ENCODE measurements around the gene PTEN.
"Not testable (repeated sequence)": the region's sequence is repeated elsewhere in the genome, so short reads cannot be mapped to it uniquely, and the experiment has no call there.

Gene PTEN

DNA sequence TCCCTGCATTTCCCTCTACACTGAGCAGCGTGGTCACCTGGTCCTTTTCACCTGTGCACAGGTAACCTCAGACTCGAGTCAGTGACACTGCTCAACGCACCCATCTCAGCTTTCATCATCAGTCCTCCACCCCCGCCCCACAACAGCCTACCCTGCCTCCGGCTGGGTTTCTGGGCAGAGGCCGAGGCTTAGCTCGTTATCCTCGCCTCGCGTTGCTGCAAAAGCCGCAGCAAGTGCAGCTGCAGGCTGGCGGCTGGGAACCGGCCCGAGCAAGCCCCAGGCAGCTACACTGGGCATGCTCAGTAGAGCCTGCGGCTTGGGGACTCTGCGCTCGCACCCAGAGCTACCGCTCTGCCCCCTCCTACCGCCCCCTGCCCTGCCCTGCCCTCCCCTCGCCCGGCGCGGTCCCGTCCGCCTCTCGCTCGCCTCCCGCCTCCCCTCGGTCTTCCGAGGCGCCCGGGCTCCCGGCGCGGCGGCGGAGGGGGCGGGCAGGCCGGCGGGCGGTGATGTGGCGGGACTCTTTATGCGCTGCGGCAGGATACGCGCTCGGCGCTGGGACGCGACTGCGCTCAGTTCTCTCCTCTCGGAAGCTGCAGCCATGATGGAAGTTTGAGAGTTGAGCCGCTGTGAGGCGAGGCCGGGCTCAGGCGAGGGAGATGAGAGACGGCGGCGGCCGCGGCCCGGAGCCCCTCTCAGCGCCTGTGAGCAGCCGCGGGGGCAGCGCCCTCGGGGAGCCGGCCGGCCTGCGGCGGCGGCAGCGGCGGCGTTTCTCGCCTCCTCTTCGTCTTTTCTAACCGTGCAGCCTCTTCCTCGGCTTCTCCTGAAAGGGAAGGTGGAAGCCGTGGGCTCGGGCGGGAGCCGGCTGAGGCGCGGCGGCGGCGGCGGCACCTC is at the start of gene PTEN, which contains the start of gene KLLN:
PTEN (plus strand) TSS at position 573 of the 891 bp plus-strand sequence. CDS start 845 bp downstream, outside the sequence.
KLLN (minus strand) TSS at position 481 of the 891 bp plus-strand sequence. CDS start 1,046 bp downstream, outside the sequence.
- DNase-seq (ENCODE audit: low read depth in 3 of 3), result peak; percentile 60 to 71 (median 65)

DNA sequence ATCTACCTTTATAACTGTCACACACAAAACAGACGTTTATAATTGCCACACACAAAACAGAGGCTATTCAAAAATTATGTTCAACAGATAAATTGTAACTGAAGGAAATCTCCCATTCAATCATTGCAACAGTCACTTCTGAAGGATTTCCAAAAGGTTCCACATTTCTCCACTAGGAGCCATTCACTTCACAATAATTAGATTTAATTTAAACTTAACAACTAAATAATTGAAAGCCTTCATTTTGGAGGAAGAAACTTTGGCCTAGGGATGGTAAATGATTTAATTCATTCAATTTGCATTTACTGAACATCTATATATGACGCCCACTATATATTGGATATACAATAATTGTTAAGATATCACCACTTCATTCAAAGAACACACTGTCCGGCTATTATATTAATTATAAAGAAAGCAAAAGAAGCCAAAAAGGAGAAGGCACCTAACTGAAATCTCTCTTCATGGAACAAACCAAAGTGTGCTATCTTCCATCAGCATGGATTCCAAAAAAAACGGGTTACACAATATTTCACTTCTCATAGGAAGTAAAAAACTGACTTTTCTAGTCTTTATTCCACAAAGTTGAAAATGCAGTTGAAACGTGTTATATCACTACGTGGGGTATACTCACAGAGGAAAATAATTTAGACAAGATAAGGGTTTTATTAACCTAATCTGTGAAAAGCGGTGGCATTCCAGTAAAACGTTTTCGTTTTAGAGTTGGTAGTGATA is 47.1 kb upstream of the PTEN start:
- DNase-seq (ENCODE audit: low read depth in 3 of 3), result no peak

DNA sequence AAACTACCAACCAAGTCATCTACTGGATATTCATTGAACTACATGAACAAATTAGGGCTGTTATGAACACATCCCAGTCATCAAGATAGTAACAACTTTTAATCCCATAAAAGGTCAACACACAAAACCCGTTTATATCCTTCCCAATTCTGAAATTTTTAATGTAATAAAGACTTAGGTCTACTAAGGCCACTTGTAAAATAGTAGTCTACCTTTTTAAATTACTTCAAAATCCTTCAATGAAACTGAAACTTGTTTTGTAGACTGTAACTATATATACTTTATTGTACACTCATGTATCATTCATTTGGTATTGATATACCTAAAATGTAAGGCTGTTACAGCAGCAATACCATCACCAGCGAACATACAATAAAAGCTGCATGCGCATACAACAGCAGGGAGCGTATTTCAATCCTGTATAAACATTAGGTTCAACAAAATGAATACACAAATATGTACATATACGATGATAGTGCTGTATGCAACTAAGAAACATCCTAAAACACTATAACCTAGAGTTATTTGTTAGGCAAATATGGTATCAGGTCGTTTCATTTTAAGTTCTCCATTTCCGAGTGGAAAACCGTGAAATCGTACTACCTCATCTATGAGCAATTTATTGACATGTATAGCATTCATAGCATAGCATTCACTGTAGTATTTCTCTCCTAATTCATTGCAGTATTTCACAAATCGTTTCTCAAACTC is 46.4 kb upstream of the PTEN start:
- DNase-seq (ENCODE audit: low read depth in 3 of 3), result no peak

DNA sequence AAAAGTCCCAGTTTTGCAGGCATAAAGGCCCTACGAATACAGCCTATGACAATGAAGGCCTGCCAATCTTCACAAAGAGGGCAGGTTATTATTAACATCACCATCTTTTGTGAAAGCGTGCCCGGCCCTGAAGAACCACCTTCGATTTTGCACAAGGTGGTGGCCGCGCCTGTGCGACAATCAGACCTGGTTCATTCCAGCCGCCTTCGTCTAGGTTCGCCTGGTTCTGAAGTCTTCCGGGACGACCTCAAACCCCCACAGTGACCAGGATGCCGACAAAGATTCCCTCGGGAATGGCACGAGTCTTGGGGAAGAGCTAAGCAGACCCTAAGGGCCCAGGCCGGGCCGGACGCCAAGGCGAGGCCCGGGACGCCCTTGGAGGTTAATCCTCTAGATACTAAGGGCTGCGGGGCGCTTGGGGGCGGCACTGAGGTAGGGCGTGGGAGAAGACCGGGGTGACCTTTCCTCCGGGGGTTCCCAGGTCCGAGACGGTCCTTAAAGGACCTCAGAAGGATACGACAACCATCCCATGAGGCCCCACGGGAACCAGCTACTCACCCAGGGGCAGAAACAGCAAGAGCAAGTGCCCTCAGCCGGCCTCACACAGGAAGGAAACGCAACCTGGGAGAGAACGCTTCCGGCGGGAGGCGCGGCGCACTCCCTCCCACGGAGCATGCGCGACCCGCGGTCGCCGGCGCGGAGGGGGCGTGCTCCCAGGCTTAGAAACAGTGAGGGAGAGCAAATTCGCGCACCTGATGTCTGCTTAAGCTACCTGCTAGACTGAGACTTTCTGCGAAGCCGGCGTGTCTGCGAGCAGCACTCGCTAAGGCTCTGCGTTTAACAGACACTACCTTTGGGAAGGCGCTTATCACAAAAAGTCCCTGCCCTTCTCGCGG is 45.6 kb upstream of the PTEN start, which contains the start of gene ATAD1:
ATAD1 (minus strand) TSS at position 618 of the 896 bp plus-strand sequence. CDS start 3,627 bp downstream, outside the sequence.
- peak; percentile 72 to 79 (median 72) for DNase-seq (ENCODE audit: low read depth in 3 of 3)

DNA sequence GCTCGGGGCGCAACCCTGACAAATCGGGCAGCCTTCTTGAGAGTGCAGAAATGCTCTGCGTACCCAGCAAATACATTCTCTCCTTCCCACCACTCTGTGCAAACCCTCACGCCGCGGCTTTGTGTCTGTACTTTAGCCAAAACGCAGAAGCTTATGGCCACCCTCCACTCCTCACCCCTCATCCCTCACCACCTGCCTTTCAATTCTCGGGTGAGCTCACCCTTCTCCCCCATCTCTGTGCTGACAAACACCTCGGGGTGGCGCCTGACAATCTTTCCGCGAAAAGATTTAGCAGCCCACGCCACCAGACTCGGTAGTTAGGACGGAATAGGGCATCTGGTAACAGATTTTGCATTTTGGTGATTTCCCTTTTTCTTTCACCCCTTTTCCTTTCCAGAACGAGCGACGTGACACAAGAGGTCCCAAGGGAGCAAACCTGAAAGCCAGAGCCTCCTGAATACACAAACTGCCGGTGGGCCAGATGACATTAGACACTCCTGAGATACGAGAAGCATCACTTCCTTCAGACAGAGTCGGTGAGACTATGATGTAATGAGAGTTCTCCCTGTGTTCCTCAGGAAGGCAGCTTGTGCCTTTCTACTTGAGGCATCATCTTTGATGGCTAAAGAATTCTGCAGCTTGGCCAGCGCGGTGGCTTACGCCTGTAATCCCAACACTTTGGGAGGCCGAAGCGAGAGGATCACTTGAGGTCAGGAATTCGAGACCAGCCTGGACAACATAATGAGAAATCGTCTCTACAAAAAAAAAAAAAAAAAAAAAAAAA is 44.7 kb upstream of the PTEN start:
- peak; percentile 37 to 55 (median 46) for DNase-seq (ENCODE audit: low read depth in 3 of 3)

DNA sequence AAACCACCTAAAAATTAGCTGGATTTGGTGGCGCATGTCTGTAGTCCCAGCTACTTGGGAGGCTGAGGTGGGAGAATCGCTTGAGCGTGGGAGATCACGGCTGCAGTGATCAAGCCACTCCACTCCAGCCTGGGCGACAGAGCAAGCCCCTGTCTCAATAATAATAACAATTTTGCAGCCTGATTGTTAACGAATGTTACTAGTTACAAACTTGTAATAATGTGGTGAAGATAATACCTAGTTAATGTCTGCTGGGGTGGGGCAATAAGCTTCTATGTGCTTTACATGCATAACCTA is 44.2 kb upstream of the PTEN start:
- no peak for DNase-seq (ENCODE audit: low read depth in 3 of 3)

DNA sequence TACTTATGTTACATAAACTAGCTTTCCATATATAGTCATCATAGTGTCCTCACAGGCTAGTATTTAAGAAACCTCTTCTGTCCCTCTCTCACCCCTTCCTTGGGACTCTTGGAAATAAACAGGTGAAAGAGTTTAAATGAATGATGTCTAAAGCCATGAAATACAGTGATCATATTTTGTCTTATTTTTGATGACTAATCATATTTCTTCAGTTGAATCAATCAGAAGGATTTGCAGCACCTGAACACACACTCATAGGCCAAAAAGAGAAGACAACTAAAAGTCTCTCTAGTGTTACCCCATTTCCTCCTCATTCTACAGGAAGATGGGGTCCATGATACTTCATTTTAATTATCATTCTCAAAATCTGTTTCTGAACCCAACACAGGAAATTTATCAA is 36.8 kb upstream of the PTEN start:
- no peak for DNase-seq (ENCODE audit: low read depth in 3 of 3)

DNA sequence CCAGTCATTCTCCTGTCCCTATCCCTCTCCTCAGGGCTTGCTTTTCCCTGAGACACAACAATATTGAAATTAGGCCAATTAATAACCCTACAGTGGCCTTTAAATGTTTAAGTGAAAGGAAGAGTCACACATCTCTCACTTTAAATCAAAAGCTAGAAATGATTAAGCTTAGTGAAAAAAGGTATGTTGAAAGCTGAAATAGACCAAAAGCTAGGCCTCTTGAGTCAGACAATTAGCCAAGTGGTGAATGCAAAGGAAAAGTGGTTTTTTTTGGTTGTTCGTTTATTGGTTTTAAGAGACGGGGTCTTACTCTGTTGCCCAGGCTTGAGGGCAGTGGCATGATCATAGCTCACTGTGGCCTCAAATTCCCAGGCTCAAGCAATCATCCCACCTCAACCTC is 35.7 kb upstream of the PTEN start:
- no peak for DNase-seq (ENCODE audit: low read depth in 3 of 3)

DNA sequence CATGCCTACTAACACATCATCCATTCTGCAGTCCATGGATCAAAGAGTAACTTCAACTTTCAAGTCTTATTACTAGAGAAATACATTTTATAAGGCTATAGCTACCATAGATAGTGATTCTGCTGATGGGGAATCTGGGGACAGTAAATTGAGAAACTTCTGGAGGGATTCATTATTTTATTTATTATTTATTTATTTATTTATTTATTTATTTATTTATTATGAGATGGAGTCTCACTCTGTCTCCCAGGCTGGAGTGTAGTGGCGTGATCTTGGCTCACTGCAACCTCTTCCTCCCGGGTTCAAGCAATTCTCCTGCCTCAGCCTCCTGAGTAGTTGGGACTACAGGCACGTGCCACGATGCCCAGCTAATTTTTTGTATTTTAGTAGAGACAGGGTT is 34.4 kb upstream of the PTEN start:
- not testable (repeated sequence) for DNase-seq (ENCODE audit: low read depth in 3 of 3)

DNA sequence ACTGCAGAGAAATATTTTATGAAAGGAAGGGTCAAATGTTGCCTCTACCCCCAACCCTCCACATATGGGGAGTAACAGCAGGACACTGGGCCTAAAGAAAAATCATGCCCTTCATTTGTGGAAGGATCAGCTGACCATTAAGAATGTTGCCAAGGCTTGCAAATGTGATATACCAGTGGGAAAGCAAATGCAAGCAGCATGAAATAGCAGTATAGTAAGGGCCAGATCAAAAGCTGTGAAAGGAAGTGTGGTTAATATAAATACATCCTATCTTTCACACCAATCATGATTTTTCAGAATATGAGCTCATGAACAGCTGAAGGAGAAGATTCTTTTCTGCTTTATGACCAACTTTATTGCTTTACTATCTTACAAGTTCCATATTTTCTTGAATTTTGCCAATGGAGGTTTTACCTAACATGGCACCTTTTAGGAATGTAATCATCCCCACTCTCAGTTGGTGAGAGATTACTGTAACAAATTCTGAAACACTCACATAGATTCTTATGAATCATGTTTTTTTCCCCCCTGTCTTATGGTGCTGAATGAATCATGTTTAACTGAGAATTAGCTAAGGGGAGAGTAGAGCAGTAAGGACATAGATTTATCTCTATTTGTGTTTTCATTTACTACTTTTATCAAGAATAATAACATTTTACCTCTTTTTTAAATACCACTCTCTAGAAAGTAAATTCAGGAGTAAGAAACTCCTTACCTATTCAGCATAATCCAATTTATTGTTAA is 33.3 kb upstream of the PTEN start:
- no peak for DNase-seq (ENCODE audit: low read depth in 3 of 3)

DNA sequence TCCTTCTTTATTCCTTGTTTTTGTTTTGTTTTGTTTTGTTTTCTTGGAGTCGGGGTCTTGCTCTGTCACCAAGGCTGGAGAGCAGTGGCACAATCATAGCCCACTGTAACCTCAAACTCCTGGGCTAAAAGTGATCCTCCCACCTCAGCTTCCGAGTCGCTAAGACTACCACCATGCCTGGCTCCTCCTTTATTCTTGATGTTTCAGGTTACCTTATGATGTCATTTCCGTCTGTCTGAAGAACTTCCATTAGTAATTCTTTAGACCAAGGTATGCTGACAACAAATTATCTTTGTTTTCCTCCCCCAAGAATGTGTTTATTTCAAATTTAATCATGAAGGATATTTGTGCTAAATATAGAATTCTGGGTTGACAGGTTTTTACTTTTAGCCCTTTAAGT is 27.3 kb upstream of the PTEN start:
- DNase-seq (ENCODE audit: low read depth in 3 of 3), result no peak

DNA sequence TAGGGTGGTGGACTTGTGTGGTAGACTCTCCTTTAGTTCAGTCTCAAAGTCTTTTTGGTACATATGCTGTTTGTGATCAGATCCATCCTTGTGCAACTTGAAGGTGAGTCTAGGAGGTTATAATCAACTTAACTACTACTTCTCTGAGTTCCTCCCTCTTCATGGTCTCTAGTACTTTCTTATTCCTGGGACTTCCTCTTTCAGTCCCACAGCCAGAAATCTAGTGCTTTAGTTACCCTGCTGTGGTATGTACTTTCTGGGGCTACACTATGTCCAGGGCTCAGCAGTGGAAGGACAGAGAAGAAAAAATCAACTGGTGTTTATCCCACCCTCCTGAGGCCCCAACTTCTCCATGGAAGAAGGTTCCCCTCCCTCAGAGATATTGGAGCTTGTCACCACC is 26.0 kb upstream of the PTEN start:
- no peak for DNase-seq (ENCODE audit: low read depth in 3 of 3)

DNA sequence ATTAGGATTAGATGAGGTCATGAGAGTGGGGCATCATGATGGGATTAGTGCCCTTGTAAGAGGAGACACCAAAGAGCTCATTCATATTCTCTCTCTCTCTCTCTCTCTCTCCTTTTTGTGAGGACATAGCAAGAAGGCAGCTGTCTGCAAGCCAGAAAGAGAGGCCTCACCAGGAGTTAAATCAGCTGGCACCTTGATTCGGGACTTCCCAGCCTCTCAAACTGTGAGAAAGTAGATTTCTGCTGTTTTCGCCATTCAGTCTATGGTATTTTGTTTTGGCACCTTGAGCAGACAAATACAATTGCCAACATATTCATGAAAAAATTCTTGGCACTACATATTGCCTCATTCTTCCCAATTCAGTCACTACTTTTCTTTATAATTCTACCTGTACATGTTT is 24.8 kb upstream of the PTEN start:
- DNase-seq (ENCODE audit: low read depth in 3 of 3), result no peak

DNA sequence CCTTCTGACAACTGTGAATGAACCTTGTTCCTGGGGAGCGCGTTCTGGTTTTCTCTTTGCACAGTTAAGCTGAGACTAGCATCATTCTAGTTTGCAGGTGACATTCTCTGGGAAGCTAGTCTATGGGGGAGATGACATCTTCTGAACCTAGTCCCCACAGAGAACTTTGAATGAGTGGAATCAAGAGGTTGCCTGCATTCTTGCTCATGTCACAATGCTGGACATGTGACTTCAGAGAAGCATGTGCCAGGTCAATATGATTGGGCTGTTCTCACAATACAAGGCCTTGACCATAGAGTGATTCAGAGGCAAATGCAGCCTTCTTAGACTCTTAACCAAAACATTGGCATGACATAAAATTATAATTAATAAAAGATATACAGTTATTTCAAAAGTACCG is 22.2 kb upstream of the PTEN start:
- DNase-seq (ENCODE audit: low read depth in 3 of 3), result no peak

DNA sequence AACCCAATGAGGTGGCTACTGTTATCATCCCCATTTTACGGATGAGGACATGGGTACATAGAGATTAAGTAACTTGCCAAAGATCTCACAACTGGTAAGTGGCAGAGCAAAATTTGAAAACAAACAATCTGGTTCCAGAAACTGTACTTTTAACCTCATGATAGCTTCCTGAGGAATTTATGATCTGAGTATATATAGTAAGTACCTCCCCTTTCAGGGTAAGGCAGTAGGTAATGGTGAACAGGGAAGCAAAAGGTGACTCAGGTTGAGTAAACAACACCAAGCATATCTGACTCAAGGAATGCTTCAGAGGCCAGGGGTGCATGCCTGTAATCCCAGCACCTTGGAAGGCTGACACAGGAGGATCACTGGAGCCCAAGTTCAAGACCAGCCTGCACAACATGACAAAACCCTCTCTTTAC is 21.2 kb upstream of the PTEN start:
- no peak for DNase-seq (ENCODE audit: low read depth in 3 of 3)

DNA sequence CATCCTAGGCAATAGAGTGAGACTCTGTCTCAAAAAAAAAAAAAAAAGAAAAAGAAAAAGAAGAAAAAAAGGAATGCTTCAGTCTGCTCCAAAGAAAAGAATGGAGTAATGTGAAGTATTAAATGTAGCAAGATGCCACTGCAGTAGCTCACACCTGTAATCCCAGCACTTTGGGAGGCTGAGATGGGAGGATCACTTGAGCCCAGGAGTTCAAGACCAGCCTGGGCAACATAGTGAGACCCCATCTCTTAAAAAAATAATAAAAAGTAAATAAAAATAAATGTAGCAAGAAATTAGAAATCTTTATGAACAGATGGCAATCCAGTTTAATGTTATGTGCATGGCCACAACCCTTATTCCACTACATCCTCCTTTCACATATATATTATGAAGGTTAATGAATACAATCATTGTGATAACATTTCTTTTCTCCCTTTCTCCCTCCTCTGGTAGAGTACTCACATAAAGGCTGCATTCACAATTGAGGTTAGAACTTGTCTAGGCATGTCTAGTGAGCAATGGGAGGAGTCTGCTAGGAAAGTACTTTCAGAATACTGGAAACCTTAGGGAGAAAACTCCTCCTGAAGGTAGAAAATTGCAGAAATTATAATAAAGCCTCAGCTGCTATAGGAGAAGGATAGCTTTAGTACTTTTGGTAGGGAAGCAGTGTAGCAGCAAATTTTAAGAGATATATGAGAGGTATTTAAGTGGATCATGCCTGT is 20.5 kb upstream of the PTEN start:
- no peak for DNase-seq (ENCODE audit: low read depth in 3 of 3)

DNA sequence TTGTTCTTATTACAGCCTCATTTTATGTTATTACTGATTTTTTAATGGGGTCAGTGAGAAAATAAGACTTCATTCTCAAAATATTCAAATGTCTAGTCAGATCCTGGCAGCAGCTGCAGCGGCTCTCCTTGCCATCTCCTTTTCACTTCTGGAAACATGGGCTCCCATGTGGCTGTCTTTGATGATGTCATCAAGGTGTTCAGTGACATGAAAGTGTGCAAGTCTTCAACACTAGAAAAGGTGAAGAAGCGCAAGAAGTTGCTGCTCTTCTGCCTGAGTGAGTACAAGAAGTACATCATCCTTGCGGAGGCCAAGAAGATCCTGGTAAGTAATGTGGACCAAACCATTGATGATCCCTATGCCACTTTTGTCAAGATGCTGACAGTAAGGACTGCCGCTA is 19.7 kb upstream of the PTEN start:
- no peak for DNase-seq (ENCODE audit: low read depth in 3 of 3)

DNA sequence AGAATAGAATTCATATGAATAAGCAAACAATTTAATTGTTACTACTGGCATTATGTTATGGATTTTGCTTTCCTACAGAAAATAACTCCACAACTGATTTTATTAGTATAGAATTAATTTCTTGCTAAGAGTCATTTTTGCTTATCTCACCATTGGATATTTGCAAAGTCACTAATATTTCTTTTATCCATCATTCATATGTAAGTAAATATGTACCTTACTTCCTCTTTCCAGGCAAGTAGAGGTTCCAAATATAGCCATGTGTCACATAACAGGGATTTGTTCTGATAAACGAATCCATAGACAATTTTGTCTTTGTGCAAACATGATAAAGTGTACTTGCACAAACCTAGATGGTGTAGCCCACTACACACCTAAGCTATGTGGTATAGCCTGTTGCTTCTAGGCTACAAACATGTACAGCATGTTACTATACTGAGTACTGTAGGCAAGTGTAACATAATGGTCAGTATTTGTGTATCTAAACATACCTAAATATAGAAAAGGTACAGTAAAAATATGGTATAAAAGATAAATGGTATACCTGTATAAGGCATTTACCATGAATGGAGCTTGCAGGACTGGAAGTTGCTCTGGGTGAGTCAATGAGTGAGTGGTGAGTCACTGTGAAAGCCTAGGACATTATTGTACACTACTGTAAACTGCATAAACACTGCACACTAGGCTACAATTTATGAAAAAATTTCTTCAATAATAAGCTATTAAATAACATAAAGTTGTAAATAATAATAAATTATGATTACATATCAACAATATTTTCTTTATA is 18.4 kb upstream of the PTEN start:
- DNase-seq (ENCODE audit: low read depth in 3 of 3), result no peak
